ENCODE measurements around the gene UBE2J1. TPM values are rescaled to one million over a fixed set of nuclear protein-coding genes. Genes with fewer than 3 reads are reported as not detected.

UBE2J1 gene
- polyA plus RNA-seq, 2 of the 4 experiments (the other 2 are of a cell fraction) = 12.6 to 32.7 TPM

GRCh38 chr6:89290401-89291155 lies 61.9 kb downstream of the UBE2J1 start:
- Histone ChIP-seq H3K4me1 (no peaks in the 10 kb centered on the region), H3K4me2 (no peak overlapping the region), H3K9me3 (no peaks in the 10 kb centered on the region), H3K27ac (no peak overlapping the region), H3K4me3 (no peak overlapping the region)
- DNase-seq (ENCODE audit: low read depth in 1 of 2, low spot score in 1 of 2) (no peak), FAIRE-seq (no peak), ATAC-seq (no peak)
- POLR2A ChIA-PET = no interaction called here
- no peak for TF ChIP-seq CBX8 (IDR thresholded peaks at IDR 0.05)
- no peak for TF ChIP-seq NR3C1 (IDR thresholded peaks at IDR 0.05)
- TF ChIP-seq E2F6 (IDR thresholded peaks at IDR 0.05; ENCODE audit: borderline replicate concordance, low read depth) = no peak
- no peak for TF ChIP-seq ZNF302 (CRISPR knock-in tag; IDR thresholded peaks at IDR 0.05)
- no peak for TF ChIP-seq KDM5A (IDR thresholded peaks at IDR 0.05)
- no peak for TF ChIP-seq TP53 (CRISPR knock-in tag; IDR thresholded peaks at IDR 0.05)
- TF ChIP-seq CTCF (IDR thresholded peaks at IDR 0.05) = no peak
- no peak for TF ChIP-seq EHMT2 (IDR thresholded peaks at IDR 0.05; ENCODE audit: low read depth)
- TF ChIP-seq HOXB5 (CRISPR knock-in tag; IDR thresholded peaks at IDR 0.05) = no peak
- no peak for TF ChIP-seq CBX2 (IDR thresholded peaks at IDR 0.05; ENCODE audit: borderline replicate concordance, low read depth)
- TF ChIP-seq PBX3 (IDR thresholded peaks at IDR 0.05) = no peak
- WGBS (ENCODE audit: missing lambda C conversion rate) = 85% methylated on average over 9 of the region's 13 CpGs
- CTCF ChIA-PET = interaction anchor here (1.3 kb wide), 1 partner anchor 9 kb away, joined by 4 read pairs; no protein-coding TSS in a partner anchor

- Histone ChIP-seq H3K27ac (no peak overlapping the region), H3K4me1 (no peaks in the 10 kb centered on the region), H3K4me2 (no peak overlapping the region), H3K9me3 (no peaks in the 10 kb centered on the region), H3K4me3 (no peak overlapping the region)
- ATAC-seq = no peak
- ChIA-PET CTCF (no interaction called here), POLR2A (no interaction called here)
- no peak for FAIRE-seq
- 78% methylated on average over 3 of the region's 3 CpGs for WGBS (ENCODE audit: missing lambda C conversion rate)
- no peak for DNase-seq (ENCODE audit: low read depth in 1 of 2, low spot score in 1 of 2)
- TF ChIP-seq NPAS2 (CRISPR knock-in tag; IDR thresholded peaks at IDR 0.05; ENCODE audit: borderline replicate concordance) (no peak), MAX (IDR thresholded peaks at IDR 0.05) (no peak), ZFP36 (IDR thresholded peaks at IDR 0.05; ENCODE audit: borderline replicate concordance, partially characterized antibody) (no peak), E2F6 (IDR thresholded peaks at IDR 0.05; ENCODE audit: borderline replicate concordance, low read depth) (no peak), CHD2 (IDR thresholded peaks at IDR 0.05; ENCODE audit: low read length, partially characterized antibody) (no peak), HDAC2 (IDR thresholded peaks at IDR 0.05) (no peak), KDM5A (IDR thresholded peaks at IDR 0.05) (no peak), NR3C1 (IDR thresholded peaks at IDR 0.05) (no peak), TFCP2L1 (CRISPR knock-in tag; IDR thresholded peaks at IDR 0.05) (no peak), RNF2 (IDR thresholded peaks at IDR 0.05; ENCODE audit: borderline replicate concordance, low read depth) (no peak), TP53 (CRISPR knock-in tag; IDR thresholded peaks at IDR 0.05) (no peak), HOXA7 (CRISPR knock-in tag; IDR thresholded peaks at IDR 0.05) (no peak), JUN (IDR thresholded peaks at IDR 0.05) (no peak), RARB (CRISPR knock-in tag; IDR thresholded peaks at IDR 0.05) (no peak), HOXB5 (CRISPR knock-in tag; IDR thresholded peaks at IDR 0.05) (no peak)
Measured at GRCh38 chr6:89289710-89290109, 62.8 kb downstream of the UBE2J1 start.
